ENCODE measurements around the gene FANCI.
A peak's percentile ranks its signal among the peaks of the same experiment; 100 is the strongest.

- TF ChIP-seq POLR2A (IDR thresholded peaks at IDR 0.05; ENCODE audit: low read depth, low read length) (no peak), POLR2AphosphoS5 (IDR thresholded peaks at IDR 0.05; ENCODE audit: low read depth, low read length) (0 out of 2 replicates have a peak, but pooled peaks have one; percentile 48)
These were observed 73.5 kb downstream of the FANCI start for GRCh38 chr15:89317186-89317720.
